PFSK-1 (cell line): ENCODE measurements around the gene LGR4.

Experiments used
- FOXP2 ChIP-seq: optimal IDR thresholded peaks from 2 replicates; pipeline ENCODE3; 2011; ENCODE audit warnings: borderline replicate concordance, control low read depth, inconsistent platforms; ENCODE audit not compliant: insufficient read depth; ENCODE audit errors: extremely low read length, extremely low read depth
- POLR2AphosphoS5 ChIP-seq: IDR thresholded peaks from 2 replicates; pipeline ENCODE4 v1.6.1; 2012; ENCODE audit warnings: low read depth, mild to moderate bottlenecking, control low read depth, low read length, moderate library complexity
- SIN3A ChIP-seq: IDR thresholded peaks from 2 replicates; pipeline ENCODE4 v1.6.1; 2012; ENCODE audit warnings: mild to moderate bottlenecking, low read length, moderate library complexity, borderline replicate concordance; ENCODE audit not compliant: insufficient read depth
- TAF1 ChIP-seq: IDR thresholded peaks from 2 replicates; pipeline ENCODE4 v1.6.1; 2012; ENCODE audit warnings: low read length, control low read depth, borderline replicate concordance; ENCODE audit not compliant: insufficient read depth
- TF ChIP-seq, protein P1 (sequence below), 2 experiments: IDR thresholded peaks; 2 replicates each; pipeline versions ENCODE4 v1.6.1 to v1.8.0; 2011 to 2012; ENCODE audit warnings: low read depth in 2 of 2, low read length in 2 of 2, control low read depth in 1 of 2, inconsistent platforms in 1 of 2, mild to moderate bottlenecking in 1 of 2, moderate library complexity in 1 of 2; ENCODE audit not compliant: insufficient read depth in 1 of 2

Gene LGR4

GRCh38 chr11:27361649-27362431 is 110.8 kb downstream of the LGR4 start:
- TF ChIP-seq FOXP2 (no peak), SIN3A (no peak), TAF1 (no peak), POLR2AphosphoS5 (no peak)
- TF ChIP-seq, protein P1, sequence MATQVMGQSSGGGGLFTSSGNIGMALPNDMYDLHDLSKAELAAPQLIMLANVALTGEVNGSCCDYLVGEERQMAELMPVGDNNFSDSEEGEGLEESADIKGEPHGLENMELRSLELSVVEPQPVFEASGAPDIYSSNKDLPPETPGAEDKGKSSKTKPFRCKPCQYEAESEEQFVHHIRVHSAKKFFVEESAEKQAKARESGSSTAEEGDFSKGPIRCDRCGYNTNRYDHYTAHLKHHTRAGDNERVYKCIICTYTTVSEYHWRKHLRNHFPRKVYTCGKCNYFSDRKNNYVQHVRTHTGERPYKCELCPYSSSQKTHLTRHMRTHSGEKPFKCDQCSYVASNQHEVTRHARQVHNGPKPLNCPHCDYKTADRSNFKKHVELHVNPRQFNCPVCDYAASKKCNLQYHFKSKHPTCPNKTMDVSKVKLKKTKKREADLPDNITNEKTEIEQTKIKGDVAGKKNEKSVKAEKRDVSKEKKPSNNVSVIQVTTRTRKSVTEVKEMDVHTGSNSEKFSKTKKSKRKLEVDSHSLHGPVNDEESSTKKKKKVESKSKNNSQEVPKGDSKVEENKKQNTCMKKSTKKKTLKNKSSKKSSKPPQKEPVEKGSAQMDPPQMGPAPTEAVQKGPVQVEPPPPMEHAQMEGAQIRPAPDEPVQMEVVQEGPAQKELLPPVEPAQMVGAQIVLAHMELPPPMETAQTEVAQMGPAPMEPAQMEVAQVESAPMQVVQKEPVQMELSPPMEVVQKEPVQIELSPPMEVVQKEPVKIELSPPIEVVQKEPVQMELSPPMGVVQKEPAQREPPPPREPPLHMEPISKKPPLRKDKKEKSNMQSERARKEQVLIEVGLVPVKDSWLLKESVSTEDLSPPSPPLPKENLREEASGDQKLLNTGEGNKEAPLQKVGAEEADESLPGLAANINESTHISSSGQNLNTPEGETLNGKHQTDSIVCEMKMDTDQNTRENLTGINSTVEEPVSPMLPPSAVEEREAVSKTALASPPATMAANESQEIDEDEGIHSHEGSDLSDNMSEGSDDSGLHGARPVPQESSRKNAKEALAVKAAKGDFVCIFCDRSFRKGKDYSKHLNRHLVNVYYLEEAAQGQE (IDR thresholded peaks at IDR 0.05; ENCODE audit: insufficient read depth in 1 of 2, low read depth in 2 of 2, low read length in 2 of 2): no peak

GRCh38 chr11:27358296-27358695 is 114.3 kb downstream of the LGR4 start:
- TF ChIP-seq POLR2AphosphoS5 (no peak), FOXP2 (no peak), SIN3A (no peak), TAF1 (no peak)
- TF ChIP-seq, protein P1 (IDR thresholded peaks at IDR 0.05; ENCODE audit: insufficient read depth in 1 of 2, low read depth in 2 of 2, low read length in 2 of 2): no peak

GRCh38 chr11:27357250-27357649 is 115.3 kb downstream of the LGR4 start:
- TF ChIP-seq FOXP2: no peak
- TF ChIP-seq, protein P1 (IDR thresholded peaks at IDR 0.05; ENCODE audit: insufficient read depth in 1 of 2, low read depth in 2 of 2, low read length in 2 of 2): no peak
- no peak for TF ChIP-seq TAF1
- TF ChIP-seq POLR2AphosphoS5: no peak
- no peak for TF ChIP-seq SIN3A

DNA sequence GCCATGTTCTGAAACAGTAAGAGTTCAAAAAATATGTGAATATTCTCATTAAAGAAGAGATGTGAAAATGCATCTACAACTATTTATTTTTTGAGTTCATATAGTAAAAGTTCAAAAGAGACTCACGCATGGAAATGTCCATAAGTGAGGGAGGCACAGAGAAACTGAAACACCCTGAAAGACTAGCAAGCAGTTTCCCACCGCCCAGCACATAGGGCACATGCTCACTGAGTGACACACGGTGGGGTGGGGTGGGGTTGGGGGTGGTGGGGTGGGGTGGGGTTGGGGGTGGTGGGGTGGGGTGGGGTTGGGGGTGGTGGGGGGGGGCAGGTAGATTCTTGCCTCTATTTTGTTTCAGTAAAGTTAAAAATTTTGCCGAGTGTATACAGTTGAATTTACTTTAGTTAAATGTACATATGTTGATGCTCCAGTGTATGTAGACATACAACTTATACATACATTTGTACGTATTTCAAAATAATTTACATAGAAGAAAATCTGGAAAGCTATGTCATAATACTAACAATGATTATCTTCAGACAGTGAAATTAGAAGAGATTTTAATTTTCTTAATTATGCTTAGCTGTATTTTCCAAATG is 115.9 kb downstream of the LGR4 start:
- TF ChIP-seq SIN3A: no peak
- TF ChIP-seq TAF1: no peak
- TF ChIP-seq POLR2AphosphoS5: no peak
- TF ChIP-seq, protein P1 (IDR thresholded peaks at IDR 0.05; ENCODE audit: insufficient read depth in 1 of 2, low read depth in 2 of 2, low read length in 2 of 2): no peak
- TF ChIP-seq FOXP2: no peak
